Measurements from ENCODE around the gene IPP. TPM values are rescaled to one million over a fixed set of nuclear protein-coding genes. Genes with fewer than 3 reads are reported as not detected.
"Not testable (repeated sequence)": the region's sequence is repeated elsewhere in the genome, so short reads cannot be mapped to it uniquely, and the experiment has no call there.

The IPP gene
- total and polyA plus RNA-seq, 9 donors, result 15.2 to 20.6 (median 19.1) TPM

DNA sequence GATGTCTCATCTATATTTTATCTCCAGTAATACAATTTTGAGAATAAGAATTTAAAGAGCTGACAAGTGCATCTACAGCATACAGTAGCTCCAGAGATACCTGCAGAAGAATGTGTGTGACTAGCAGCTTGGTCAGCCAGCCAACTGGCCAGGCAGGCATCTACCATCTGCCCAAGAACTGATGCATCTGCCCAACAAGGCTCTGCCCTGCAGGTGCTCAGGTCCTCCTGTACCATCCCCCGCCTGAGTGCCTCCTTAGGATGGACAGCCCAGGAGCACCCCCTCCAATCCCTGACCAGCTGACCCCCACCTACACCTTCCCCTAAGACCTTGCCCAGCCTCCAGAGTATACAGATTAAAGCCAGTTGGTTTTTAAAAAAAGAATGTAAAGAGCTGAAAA is 32.2 kb downstream of the IPP start:
- no peaks in the 10 kb centered on the region for H3K27me3 ChIP-seq (ENCODE audit: control insufficient read depth, insufficient read depth, low read length)
- no peaks in the 10 kb centered on the region for H3K4me1 ChIP-seq (ENCODE audit: control insufficient read depth, insufficient read depth, low read length)
- H3K4me3 ChIP-seq (ENCODE audit: low read length), result no peak overlapping the region
- 100% methylated on average over 1 of the region's 1 CpG for WGBS (ENCODE audit: insufficient coverage)
- no peaks in the 10 kb centered on the region for H3K9me3 ChIP-seq (replicated peaks; ENCODE audit: control insufficient read depth, low read depth, low read length)
- no peak overlapping the region for H3K27ac ChIP-seq (ENCODE audit: low read length)
- H3K36me3 ChIP-seq (ENCODE audit: control insufficient read depth, insufficient read depth, low read length), result peaks cover 18% of the 10 kb centered on the region
- DNase-seq, result no peak

- not testable (repeated sequence) for H3K4me3 ChIP-seq (ENCODE audit: low read length); H3K9me3 ChIP-seq (replicated peaks; ENCODE audit: control insufficient read depth, low read depth, low read length); H3K27ac ChIP-seq (ENCODE audit: low read length); H3K27me3 ChIP-seq (ENCODE audit: control insufficient read depth, insufficient read depth, low read length); H3K4me1 ChIP-seq (ENCODE audit: control insufficient read depth, insufficient read depth, low read length); DNase-seq
- 80% methylated on average over 1 of the region's 8 CpGs for WGBS (ENCODE audit: insufficient coverage)
- H3K36me3 ChIP-seq (ENCODE audit: control insufficient read depth, insufficient read depth, low read length), result peaks cover 18% of the 10 kb centered on the region
Observed at GRCh38 chr1:45717386-45717785, 33.1 kb downstream of the IPP start.

- Histone ChIP-seq H3K36me3 (ENCODE audit: control insufficient read depth, insufficient read depth, low read length) (peaks cover 22% of the 10 kb centered on the region), H3K9me3 (replicated peaks; ENCODE audit: control insufficient read depth, low read depth, low read length) (no peaks in the 10 kb centered on the region), H3K27ac (ENCODE audit: low read length) (no peak overlapping the region), H3K27me3 (ENCODE audit: control insufficient read depth, insufficient read depth, low read length) (no peaks in the 10 kb centered on the region), H3K4me3 (ENCODE audit: low read length) (no peak overlapping the region), H3K4me1 (ENCODE audit: control insufficient read depth, insufficient read depth, low read length) (no peaks in the 10 kb centered on the region)
- DNase-seq, result no peak
- WGBS (ENCODE audit: insufficient coverage), result no CpG with 5 or more reads among the region's 3 CpGs
Observed at GRCh38 chr1:45716700-45717099, 33.8 kb downstream of the IPP start.

DNA sequence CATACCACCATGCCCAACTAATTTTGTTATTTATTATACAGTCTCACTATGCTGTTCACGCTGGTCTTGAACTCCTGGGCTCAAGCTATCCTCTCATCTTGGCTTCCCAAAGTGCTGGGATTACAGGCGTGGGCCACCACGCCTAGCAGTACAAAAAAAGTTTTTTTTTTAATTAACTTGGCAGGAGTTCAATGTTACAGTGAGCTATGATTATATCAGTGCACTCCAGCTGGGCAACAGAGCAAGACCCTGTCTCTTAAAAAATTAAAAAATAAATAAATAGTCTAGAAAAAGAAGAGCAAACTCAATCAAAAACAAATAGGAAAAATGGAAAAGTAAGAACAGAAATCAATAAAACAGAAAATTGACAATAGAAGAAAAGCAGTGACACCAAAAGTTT is 36.7 kb downstream of the IPP start:
- no CpG with 5 or more reads among the region's 3 CpGs for WGBS (ENCODE audit: insufficient coverage)
- DNase-seq, result no peak
- Histone ChIP-seq H3K4me3 (ENCODE audit: low read length) (no peak overlapping the region), H3K36me3 (ENCODE audit: control insufficient read depth, insufficient read depth, low read length) (peaks cover 19% of the 10 kb centered on the region), H3K9me3 (replicated peaks; ENCODE audit: control insufficient read depth, low read depth, low read length) (no peaks in the 10 kb centered on the region), H3K4me1 (ENCODE audit: control insufficient read depth, insufficient read depth, low read length) (no peaks in the 10 kb centered on the region), H3K27me3 (ENCODE audit: control insufficient read depth, insufficient read depth, low read length) (no peaks in the 10 kb centered on the region), H3K27ac (ENCODE audit: low read length) (no peak overlapping the region)

DNA sequence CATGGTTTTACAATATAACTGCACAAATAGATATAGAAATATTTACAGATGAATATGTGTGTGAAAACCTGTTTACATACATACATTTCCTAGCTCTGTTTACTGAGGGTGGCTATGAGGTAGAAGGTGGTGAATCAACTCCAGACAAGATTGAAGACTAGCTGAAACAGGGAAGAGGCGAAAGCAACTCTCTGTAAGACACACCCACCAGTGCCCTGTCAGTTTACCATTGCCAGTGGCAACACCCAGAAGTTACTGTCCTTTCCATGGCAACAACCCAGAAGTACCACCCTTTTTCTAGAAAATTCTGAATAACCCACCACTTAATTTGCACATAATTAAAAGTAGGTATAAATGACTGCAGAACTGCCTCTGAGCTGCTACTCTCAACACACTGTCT is 45.8 kb downstream of the IPP start:
- Histone ChIP-seq H3K4me3 (ENCODE audit: low read length) (no peak overlapping the region), H3K36me3 (ENCODE audit: control insufficient read depth, insufficient read depth, low read length) (peaks cover 28% of the 10 kb centered on the region), H3K9me3 (replicated peaks; ENCODE audit: control insufficient read depth, low read depth, low read length) (peaks cover 2% of the 10 kb centered on the region), H3K4me1 (ENCODE audit: control insufficient read depth, insufficient read depth, low read length) (no peaks in the 10 kb centered on the region), H3K27me3 (ENCODE audit: control insufficient read depth, insufficient read depth, low read length) (no peaks in the 10 kb centered on the region), H3K27ac (ENCODE audit: low read length) (no peak overlapping the region)
- DNase-seq, result no peak
- WGBS (ENCODE audit: insufficient coverage), result no CpG with 5 or more reads among the region's 1 CpG

- Histone ChIP-seq H3K27ac (ENCODE audit: low read length) (no peak overlapping the region), H3K36me3 (ENCODE audit: control insufficient read depth, insufficient read depth, low read length) (peaks cover 29% of the 10 kb centered on the region), H3K27me3 (ENCODE audit: control insufficient read depth, insufficient read depth, low read length) (no peaks in the 10 kb centered on the region), H3K4me1 (ENCODE audit: control insufficient read depth, insufficient read depth, low read length) (no peaks in the 10 kb centered on the region), H3K4me3 (ENCODE audit: low read length) (no peak overlapping the region), H3K9me3 (replicated peaks; ENCODE audit: control insufficient read depth, low read depth, low read length) (no peaks in the 10 kb centered on the region)
- DNase-seq, result no peak
- WGBS (ENCODE audit: insufficient coverage), result 88% methylated on average over 3 of the region's 7 CpGs
Observed at GRCh38 chr1:45694823-45695222, 55.6 kb downstream of the IPP start.

DNA sequence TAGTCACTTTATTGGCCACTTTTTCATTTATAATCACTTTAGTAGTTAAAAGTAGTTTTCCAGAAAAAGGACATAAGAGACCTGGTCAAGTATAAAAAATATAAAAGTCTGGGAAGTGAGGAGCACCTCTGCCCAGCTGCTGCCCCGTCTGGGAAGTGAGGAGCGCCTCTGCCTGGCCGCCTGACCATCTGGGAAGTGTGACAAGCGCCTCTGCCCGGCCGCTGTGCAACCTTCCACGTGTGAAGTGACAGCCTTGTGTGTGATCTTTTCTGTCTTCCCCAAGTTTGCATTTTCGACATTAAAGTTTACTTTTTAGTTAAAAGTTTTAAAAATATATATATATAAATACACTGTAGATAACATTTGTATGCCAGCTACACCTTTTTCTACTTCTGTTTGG is 56.6 kb downstream of the IPP start:
- H3K9me3 ChIP-seq (replicated peaks; ENCODE audit: control insufficient read depth, low read depth, low read length), result not testable (repeated sequence)

DNA sequence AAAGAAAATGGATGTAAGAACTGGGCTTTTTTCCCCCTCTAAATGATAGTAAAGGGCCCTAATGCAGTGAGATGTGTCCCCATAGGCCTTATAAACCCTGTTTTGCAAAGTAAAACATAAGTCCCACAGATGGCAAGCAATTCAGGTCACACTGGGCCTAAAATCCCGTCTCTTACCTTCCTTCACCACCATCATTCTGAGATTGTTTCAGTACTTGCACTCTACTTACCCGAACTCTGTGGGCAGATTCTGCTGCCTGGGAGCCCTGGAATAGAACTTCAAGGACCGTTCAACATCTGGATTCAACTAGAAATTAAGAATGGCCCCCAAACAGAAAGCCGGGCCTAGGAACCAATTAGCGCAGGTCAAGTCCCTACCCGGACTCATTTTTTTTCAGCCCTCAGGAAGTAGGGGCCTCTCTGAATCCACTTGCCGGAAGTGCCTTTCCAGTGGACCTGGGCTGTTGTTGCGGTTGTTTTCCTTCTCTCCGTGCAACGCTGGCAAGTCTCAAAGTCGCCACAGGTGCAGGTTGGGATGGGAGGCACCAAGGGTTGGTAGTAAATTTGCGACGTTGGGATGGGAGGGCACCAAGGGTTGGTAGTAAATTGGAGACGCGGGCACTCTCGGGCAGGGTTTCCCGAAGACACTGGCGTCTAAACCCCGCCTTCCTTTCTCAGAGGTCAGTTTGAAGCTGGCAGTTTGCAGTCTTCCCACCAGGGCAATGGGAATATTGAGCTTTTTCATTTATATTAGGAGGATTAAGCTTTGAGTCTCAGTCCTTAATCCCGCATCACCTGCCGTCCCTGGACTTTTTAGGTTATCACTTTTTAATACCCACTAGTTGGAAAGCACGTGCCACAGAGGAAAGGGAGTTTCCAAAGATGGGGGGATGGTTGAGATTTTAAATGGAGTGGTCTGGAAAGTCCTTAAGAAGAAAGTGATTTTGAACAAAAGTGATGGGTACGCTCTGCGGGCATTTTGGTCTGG is 62.4 kb downstream of the IPP start, which contains the start of gene TMEM69:
Gene TMEM69, plus strand, starts transcription at position 428 of the 987 bp plus-strand sequence. CDS start 2,888 bp downstream, outside the sequence.
- H3K27ac ChIP-seq (ENCODE audit: low read length), result peak within 1 kb of the TSS; percentile 99
- DNase-seq, result peak; percentile 97
- peaks cover 13% of the 10 kb centered on the region for H3K4me1 ChIP-seq (ENCODE audit: control insufficient read depth, insufficient read depth, low read length)
- peak within 1 kb of the TSS; percentile 99 for H3K4me3 ChIP-seq (ENCODE audit: low read length)
- no peaks in the 10 kb centered on the region for H3K27me3 ChIP-seq (ENCODE audit: control insufficient read depth, insufficient read depth, low read length)
- peaks cover 12% of the 10 kb centered on the region for H3K36me3 ChIP-seq (ENCODE audit: control insufficient read depth, insufficient read depth, low read length)
- H3K9me3 ChIP-seq (replicated peaks; ENCODE audit: control insufficient read depth, low read depth, low read length), result no peaks in the 10 kb centered on the region
- 2% methylated on average over 12 of the region's 24 CpGs for WGBS (ENCODE audit: insufficient coverage)

More for the DNA sequence above, 56.6 kb downstream of the IPP start:
- not testable (repeated sequence) for H3K27ac ChIP-seq (ENCODE audit: low read length); H3K27me3 ChIP-seq (ENCODE audit: control insufficient read depth, insufficient read depth, low read length); DNase-seq; H3K4me1 ChIP-seq (ENCODE audit: control insufficient read depth, insufficient read depth, low read length); H3K4me3 ChIP-seq (ENCODE audit: low read length)
- WGBS (ENCODE audit: insufficient coverage), result 81% methylated on average over 2 of the region's 8 CpGs
- H3K36me3 ChIP-seq (ENCODE audit: control insufficient read depth, insufficient read depth, low read length), result peaks cover 26% of the 10 kb centered on the region

DNA sequence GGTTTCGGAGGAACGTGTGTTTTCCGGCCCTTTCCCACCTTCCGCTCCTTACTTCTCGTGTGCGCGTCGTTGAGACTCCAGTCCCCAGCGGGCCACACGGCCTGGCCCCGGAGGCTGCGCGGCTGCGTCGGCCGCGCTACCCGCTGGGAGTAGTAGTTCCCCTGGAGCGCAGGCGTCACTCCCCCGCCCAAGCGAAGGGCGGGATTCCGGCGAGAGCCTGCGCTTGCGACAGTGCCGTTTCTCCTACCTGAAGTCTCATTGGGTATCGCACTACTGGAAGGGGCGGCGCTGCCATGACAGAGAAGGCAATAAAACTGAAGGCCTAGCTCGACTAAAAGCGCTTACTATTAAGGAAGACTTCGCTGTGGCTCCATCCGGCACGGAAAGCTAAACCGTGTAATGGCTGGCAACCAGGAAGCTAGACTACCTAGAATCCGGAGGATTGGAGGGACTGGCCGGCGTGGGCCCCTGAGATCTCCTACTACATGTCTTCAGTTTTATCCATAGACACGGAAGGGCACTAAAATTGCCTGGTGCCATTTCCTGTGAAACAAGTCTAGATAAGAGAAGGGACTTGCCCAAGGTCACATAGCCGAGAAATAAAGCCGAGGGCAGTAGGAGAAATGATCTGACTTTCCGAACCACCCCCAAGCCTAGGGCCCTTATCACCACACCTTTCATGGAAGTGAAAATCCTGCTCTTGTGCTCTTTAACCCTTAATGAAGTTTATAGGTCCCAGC is 63.3 kb downstream of the IPP start:
- Histone ChIP-seq H3K9me3 (replicated peaks; ENCODE audit: control insufficient read depth, low read depth, low read length) (no peaks in the 10 kb centered on the region), H3K4me1 (ENCODE audit: control insufficient read depth, insufficient read depth, low read length) (peaks cover 13% of the 10 kb centered on the region), H3K27ac (ENCODE audit: low read length) (peak overlapping the region; percentile 99), H3K27me3 (ENCODE audit: control insufficient read depth, insufficient read depth, low read length) (no peaks in the 10 kb centered on the region), H3K36me3 (ENCODE audit: control insufficient read depth, insufficient read depth, low read length) (peaks cover 12% of the 10 kb centered on the region), H3K4me3 (ENCODE audit: low read length) (peak overlapping the region; percentile 99)
- DNase-seq, result peak; percentile 100
- WGBS (ENCODE audit: insufficient coverage), result under 1% methylated on average over 40 of the region's 44 CpGs

Data from muscle of leg (tissue), 11 donors.